ENCODE measurements around the gene MC5R.

DNA sequence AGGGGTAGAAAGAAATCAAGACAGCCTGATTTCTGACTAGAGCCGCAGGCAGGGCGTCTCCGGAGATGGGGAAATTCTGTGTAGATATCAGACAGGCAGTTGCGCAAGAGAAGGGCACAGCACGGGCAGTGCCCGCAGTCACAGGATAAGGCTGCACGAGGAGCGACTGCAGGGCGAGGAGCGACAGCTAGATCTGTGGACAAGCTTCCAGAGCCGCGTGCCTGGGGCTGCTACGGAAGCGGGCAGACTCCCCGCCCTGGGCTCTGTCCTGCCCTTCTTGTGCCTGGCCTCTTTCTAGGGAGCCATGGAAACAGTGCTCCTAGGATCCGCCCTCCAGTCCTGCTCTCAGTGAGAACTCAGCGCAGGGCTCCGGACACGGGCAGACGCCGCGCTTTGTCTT, 12.6 kb downstream of the MC5R start:
- TF ChIP-seq FOXK2 (IDR thresholded peaks at IDR 0.05), result no peak
- no peak for TF ChIP-seq ELF4 (IDR thresholded peaks at IDR 0.05)
- no peak for TF ChIP-seq SP1 (IDR thresholded peaks at IDR 0.05)
- no peak for TF ChIP-seq TARDBP (IDR thresholded peaks at IDR 0.05)
- no peak for TF ChIP-seq LEF1 (IDR thresholded peaks at IDR 0.05; ENCODE audit: borderline replicate concordance)
- no peak for TF ChIP-seq PKNOX1 (IDR thresholded peaks at IDR 0.05)
- TF ChIP-seq FOXA1 (IDR thresholded peaks at IDR 0.05), result no peak
- no peak for TF ChIP-seq ZNF384 (IDR thresholded peaks at IDR 0.05)
- TF ChIP-seq SUZ12 (IDR thresholded peaks at IDR 0.05), result no peak

Measured in HEK293T (cell line).